Naive thymus-derived CD4-positive, alpha-beta T cell (primary cell): ENCODE data around the gene JHY. TPM values are rescaled to one million over a fixed set of nuclear protein-coding genes. Genes with fewer than 3 reads are reported as not detected.

ENCODE experiments used
- ATAC-seq: fragments of 150-1000 bp; cut with Tn5 transposase; 2 replicates; pipeline ENCODE4 v1.10.0; 2021; ENCODE audit warnings: mild to moderate bottlenecking, moderate library complexity
- CTCF ChIA-PET: fragments of 350-600 bp; sonication (Branson Sonifier 250); formaldehyde crosslinking; loops from one replicate; lab custom pipeline; 2021; ENCODE audit warnings: antibody characterized with exemption; lab: Charles Lee
- POLR2A ChIA-PET: fragments of 350-600 bp; sonication (Branson Sonifier 250); formaldehyde crosslinking; loops from one replicate; lab custom pipeline; 2021; ENCODE audit warnings: antibody characterized with exemption, inconsistent platforms; lab: Charles Lee
- DNase-seq, 9 donors: peaks; one replicate each; pipeline versions ENCODE4 v3.0.0 to v3.0.0-alpha.2; 2020 to 2022; ENCODE audit warnings: mixed read lengths in 1 of 9
- H3K27ac ChIP-seq: one replicate; pipeline ENCODE4 v1.7.0; 2013; ENCODE audit warnings: mild to moderate bottlenecking, low read depth, low read length, moderate library complexity
- H3K27me3 ChIP-seq, 2 donors: one replicate each; pipeline ENCODE4 v1.7.0; 2013; ENCODE audit warnings: low read length in 2 of 2, mild to moderate bottlenecking in 2 of 2, moderate library complexity in 2 of 2; ENCODE audit not compliant: control insufficient read depth in 2 of 2, insufficient read depth in 2 of 2
- H3K36me3 ChIP-seq, 3 experiments: 1 replicate in 2 of 3; 2 replicates in 1 of 3; pipeline ENCODE4 v1.7.0; 2013; ENCODE audit warnings: low read length in 3 of 3, mild to moderate bottlenecking in 3 of 3, moderate library complexity in 1 of 3; ENCODE audit not compliant: insufficient read depth in 3 of 3, control insufficient read depth in 2 of 3
- H3K4me1 ChIP-seq, 2 donors: one replicate each; pipeline ENCODE4 v1.7.0; 2013; ENCODE audit warnings: low read length in 2 of 2, mild to moderate bottlenecking in 2 of 2, moderate library complexity in 1 of 2; ENCODE audit not compliant: control insufficient read depth in 2 of 2, insufficient read depth in 2 of 2
- H3K4me3 ChIP-seq: 2 replicates; pipeline ENCODE4 v1.7.0; 2013; ENCODE audit warnings: mild to moderate bottlenecking, low read length
- H3K9me3 ChIP-seq, 3 experiments: 1 replicate in 2 of 3; 2 replicates in 1 of 3; pipeline ENCODE4 v1.7.0; 2013; ENCODE audit warnings: low read length in 3 of 3; ENCODE audit not compliant: control insufficient read depth in 2 of 3
- H3K27ac Mint-ChIP-seq, 9 donors: one replicate each; pipeline ENCODE4 v1.8.0; 2020 to 2022; ENCODE audit warnings: mixed read lengths in 9 of 9, mild to moderate bottlenecking in 8 of 9, moderate library complexity in 5 of 9, inconsistent platforms in 2 of 9
- H3K27me3 Mint-ChIP-seq, 5 donors: one replicate each; pipeline ENCODE4 v1.8.0; 2021 to 2022; ENCODE audit warnings: mixed read lengths in 5 of 5, mild to moderate bottlenecking in 1 of 5
- H3K36me3 Mint-ChIP-seq, 5 donors: one replicate each; pipeline ENCODE4 v1.8.0; 2020 to 2022; ENCODE audit warnings: mixed read lengths in 5 of 5, mild to moderate bottlenecking in 3 of 5, inconsistent platforms in 1 of 5
- H3K4me1 Mint-ChIP-seq, 7 donors: one replicate each; pipeline ENCODE4 v1.8.0; 2020 to 2022; ENCODE audit warnings: mixed read lengths in 7 of 7, mild to moderate bottlenecking in 3 of 7, inconsistent platforms in 1 of 7
- H3K4me3 Mint-ChIP-seq, 10 donors: one replicate each; pipeline ENCODE4 v1.8.0; 2020 to 2022; ENCODE audit warnings: mild to moderate bottlenecking in 10 of 10, mixed read lengths in 10 of 10, moderate library complexity in 6 of 10, inconsistent platforms in 2 of 10
- H3K9me3 Mint-ChIP-seq, 11 donors: one replicate each; pipeline ENCODE4 v1.8.0; 2020 to 2022; ENCODE audit warnings: mixed read lengths in 11 of 11, mild to moderate bottlenecking in 4 of 11, inconsistent platforms in 1 of 11, moderate library complexity in 1 of 11
- intact Hi-C, 2 donors: fragments of 100-400 bp; cut with micrococcal nuclease; formaldehyde crosslinking; loops; one replicate each; pipeline ENCODE4 v1.15.1; 2023
- polyA plus RNA-seq, 2 donors: library from polyadenylated mRNA; unstranded; fragments of 300-500 nt; fragmentation: Illumina TruSeq; gene quantifications; one replicate each; pipeline ENCODE4 v1.2.3, GENCODE V29; 2021
- total RNA-seq, 6 experiments: library from RNA in 5 of 6; stranded (reverse) in 5 of 6; gene quantifications; 1 replicate in 5 of 6; 2 replicates in 1 of 6; pipeline ENCODE4 v1.2.3 and lab custom pipeline; 2021 to 2026

The JHY gene
- total and polyA plus RNA-seq, 7 experiments from 2014 or later: 2.1 to 5.0 (median 4.1) TPM

DNA sequence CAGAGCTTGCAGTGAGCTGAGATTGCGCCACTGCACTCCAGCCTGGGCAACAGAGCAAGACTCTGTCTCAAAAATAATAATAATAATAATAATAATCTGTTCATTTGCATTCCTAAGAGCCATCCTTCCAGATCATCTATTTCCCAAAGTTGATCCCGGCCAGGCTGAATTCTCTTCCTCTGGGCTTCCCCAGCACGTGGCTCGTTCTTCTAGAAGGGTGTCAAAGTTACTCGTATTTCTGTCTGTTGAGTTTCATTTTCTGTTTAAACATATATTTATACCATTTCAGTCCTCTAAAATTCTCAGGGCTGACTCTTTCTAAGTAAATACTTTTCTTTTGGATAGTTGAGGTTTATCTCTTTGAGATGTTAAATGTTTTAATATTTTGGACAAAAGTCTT lies 4.8 kb upstream of the JHY start:
- H3K27me3 ChIP-seq: no peaks in the 10 kb centered on the region
- intact Hi-C loops: no loop called here
- no peak overlapping the region for H3K4me3 ChIP-seq
- Mint-ChIP-seq H3K4me3 (peak overlapping the region in 1 of 10 donors; percentile 65), H3K36me3 (peaks cover 0 to 2% (median 0%) of the 10 kb centered on the region in 5 donors), H3K4me1 (peaks cover 0 to 11% (median 6%) of the 10 kb centered on the region in 7 donors), H3K9me3 (no peaks in the 10 kb centered on the region), H3K27me3 (peaks cover 0 to 15% (median 0%) of the 10 kb centered on the region in 5 donors), H3K27ac (peak overlapping the region in 1 of 9 donors; percentile 29)
- DNase-seq (no peak), ATAC-seq (no peak)
- no peaks in the 10 kb centered on the region for H3K36me3 ChIP-seq
- POLR2A ChIA-PET: no interaction called here
- no peak overlapping the region for H3K27ac ChIP-seq
- CTCF ChIA-PET: interaction anchor here (3.4 kb wide), 1 partner anchor 14 kb away, joined by 11 read pairs; no protein-coding TSS in a partner anchor
- no peaks in the 10 kb centered on the region for H3K9me3 ChIP-seq
- H3K4me1 ChIP-seq: peaks cover 0 to 5% of the 10 kb centered on the region in 2 donors

DNA sequence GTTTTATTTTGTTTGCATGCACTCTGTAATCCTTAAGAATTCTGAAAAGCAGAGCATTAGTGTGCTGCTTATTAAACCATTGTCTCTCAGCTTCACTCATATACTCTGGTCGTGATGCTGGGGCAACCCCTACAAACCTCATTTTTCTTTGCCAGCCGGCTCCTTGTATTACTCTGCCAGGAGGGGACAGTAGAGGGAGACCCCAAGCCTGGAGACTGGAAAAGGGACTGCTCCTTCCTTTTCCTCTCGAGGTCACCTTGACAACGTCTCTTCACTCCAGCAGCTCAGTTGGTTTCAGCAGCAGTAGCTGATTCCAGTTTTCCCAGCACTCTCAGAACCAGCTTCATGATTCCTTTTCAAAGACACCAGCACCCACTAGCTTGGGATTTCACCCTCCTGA lies 2.8 kb upstream of the JHY start:
- Mint-ChIP-seq H3K27me3 (peaks cover 0 to 15% (median 0%) of the 10 kb centered on the region in 5 donors), H3K27ac (no peak overlapping the region), H3K36me3 (peaks cover 0 to 2% (median 0%) of the 10 kb centered on the region in 5 donors), H3K9me3 (no peaks in the 10 kb centered on the region), H3K4me3 (no peak overlapping the region), H3K4me1 (peaks cover 6 to 19% (median 15%) of the 10 kb centered on the region in 7 donors)
- DNase-seq (no peak), ATAC-seq (no peak)
- POLR2A ChIA-PET: interaction anchor here (1.0 kb wide), 1 partner anchor 8 kb away, joined by 3 read pairs; no protein-coding TSS in a partner anchor
- H3K9me3 ChIP-seq: no peaks in the 10 kb centered on the region
- no peaks in the 10 kb centered on the region for H3K27me3 ChIP-seq
- peaks cover 8 to 9% of the 10 kb centered on the region in 2 donors for H3K4me1 ChIP-seq
- H3K27ac ChIP-seq: no peak overlapping the region
- H3K4me3 ChIP-seq: no peak overlapping the region
- intact Hi-C loops: no loop called here
- CTCF ChIA-PET: interaction anchor here (0.6 to 0.8 kb wide), 4 partner anchors 16 to 25 kb away, joined by 3 read pairs; no protein-coding TSS in a partner anchor
- H3K36me3 ChIP-seq: no peaks in the 10 kb centered on the region

DNA sequence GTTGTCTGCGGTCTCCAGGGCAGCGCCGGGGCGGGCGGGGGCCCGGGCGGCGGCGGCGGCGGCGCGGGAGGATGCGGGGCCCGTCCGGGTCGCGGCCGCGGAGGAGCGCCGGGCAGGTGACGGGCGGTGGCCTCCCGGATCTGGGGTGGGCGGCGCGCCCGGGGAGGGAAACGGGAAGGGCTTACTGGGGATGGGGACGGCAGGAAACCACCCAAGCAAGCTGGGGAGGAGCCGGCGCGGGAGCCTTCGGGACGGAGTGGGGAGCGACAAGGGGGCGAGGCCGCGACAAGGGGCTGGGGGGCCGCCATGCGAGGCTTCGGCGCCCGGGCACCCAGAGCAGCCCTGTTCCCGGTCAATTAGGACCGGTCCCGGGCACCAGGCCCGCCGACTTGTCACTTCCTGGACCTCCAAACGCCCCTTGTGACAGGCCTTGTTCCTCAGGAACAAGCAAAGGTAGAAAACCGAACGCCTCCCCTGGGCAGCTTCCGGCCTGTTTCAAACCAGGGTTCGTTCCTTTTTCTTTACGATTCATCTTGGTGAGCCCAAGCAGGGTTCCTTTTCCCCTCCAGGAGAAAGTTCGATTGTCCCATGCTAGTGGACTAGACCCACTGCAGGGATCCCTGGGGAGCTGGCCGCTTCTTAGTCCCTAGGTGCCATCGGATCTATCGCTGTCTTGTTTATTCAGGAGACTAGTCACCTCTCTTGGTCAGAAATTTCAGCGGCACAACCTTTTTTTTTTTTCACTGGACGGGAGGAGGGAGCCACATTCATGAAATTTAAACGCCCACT lies 492 bp downstream of the JHY start:
- Mint-ChIP-seq H3K36me3 (peaks cover 0 to 12% (median 9%) of the 10 kb centered on the region in 5 donors), H3K4me1 (peaks cover 6 to 39% (median 28%) of the 10 kb centered on the region in 7 donors), H3K27ac (peak overlapping the region; percentile 73 to 93 (median 90)), H3K4me3 (peak overlapping the region; percentile 83 to 90 (median 88)), H3K27me3 (peaks cover 0 to 15% (median 0%) of the 10 kb centered on the region in 5 donors), H3K9me3 (peaks cover 0 to 4% (median 0%) of the 10 kb centered on the region in 11 donors)
- CTCF ChIA-PET: interaction anchor here (0.7 kb wide), 1 partner anchor 149 kb away, joined by 4 read pairs; no protein-coding TSS in a partner anchor
- Histone ChIP-seq H3K27me3 (no peaks in the 10 kb centered on the region), H3K27ac (peak overlapping the region; percentile 76), H3K4me3 (peak overlapping the region; percentile 74), H3K4me1 (peaks cover 8 to 14% of the 10 kb centered on the region in 2 donors), H3K9me3 (no peaks in the 10 kb centered on the region), H3K36me3 (no peaks in the 10 kb centered on the region)
- ATAC-seq (peak; percentile 86), DNase-seq (peak; percentile 36 to 65 (median 53))
- POLR2A ChIA-PET: no interaction called here
- intact Hi-C loops: loop anchor here in 1 of 2 donors (1.0 kb wide), 1 partner anchor 179 kb away; the partner anchor contains the start of gene HSPA8

DNA sequence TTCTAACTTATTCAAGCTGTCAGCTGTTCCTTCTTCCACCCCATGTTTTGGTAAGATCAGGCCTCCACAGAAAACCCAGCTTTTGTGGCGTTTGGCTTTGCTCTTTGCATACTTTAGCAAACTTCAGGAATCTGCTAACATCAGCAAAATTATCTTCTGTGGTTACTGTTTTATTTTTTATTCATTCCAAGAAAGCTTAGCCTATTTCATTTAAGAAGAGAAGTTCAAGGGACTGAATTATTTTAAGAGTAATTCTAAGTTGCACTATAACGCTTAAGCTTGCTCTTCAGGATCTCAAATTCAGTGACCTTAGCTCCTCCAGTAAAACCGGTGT lies 1.1 kb downstream of the JHY start:
- Histone ChIP-seq H3K4me3 (peak overlapping the region; percentile 74), H3K9me3 (no peaks in the 10 kb centered on the region), H3K36me3 (no peaks in the 10 kb centered on the region), H3K27ac (peak overlapping the region; percentile 76), H3K4me1 (peaks cover 8 to 14% of the 10 kb centered on the region in 2 donors), H3K27me3 (no peaks in the 10 kb centered on the region)
- H3K4me1 Mint-ChIP-seq: peaks cover 6 to 43% (median 29%) of the 10 kb centered on the region in 7 donors
- peaks cover 0 to 16% (median 9%) of the 10 kb centered on the region in 5 donors for H3K36me3 Mint-ChIP-seq
- peak overlapping the region; percentile 73 to 93 (median 90) for H3K27ac Mint-ChIP-seq
- peaks cover 0 to 15% (median 0%) of the 10 kb centered on the region in 5 donors for H3K27me3 Mint-ChIP-seq
- peaks cover 0 to 4% (median 0%) of the 10 kb centered on the region in 11 donors for H3K9me3 Mint-ChIP-seq
- ChIA-PET CTCF (interaction anchor here (0.7 kb wide), 1 partner anchor 150 kb away, joined by 4 read pairs; no protein-coding TSS in a partner anchor), POLR2A (no interaction called here)
- no peak for DNase-seq
- ATAC-seq: no peak
- H3K4me3 Mint-ChIP-seq: peak overlapping the region; percentile 83 to 90 (median 88)
- intact Hi-C loops: no loop called here

DNA sequence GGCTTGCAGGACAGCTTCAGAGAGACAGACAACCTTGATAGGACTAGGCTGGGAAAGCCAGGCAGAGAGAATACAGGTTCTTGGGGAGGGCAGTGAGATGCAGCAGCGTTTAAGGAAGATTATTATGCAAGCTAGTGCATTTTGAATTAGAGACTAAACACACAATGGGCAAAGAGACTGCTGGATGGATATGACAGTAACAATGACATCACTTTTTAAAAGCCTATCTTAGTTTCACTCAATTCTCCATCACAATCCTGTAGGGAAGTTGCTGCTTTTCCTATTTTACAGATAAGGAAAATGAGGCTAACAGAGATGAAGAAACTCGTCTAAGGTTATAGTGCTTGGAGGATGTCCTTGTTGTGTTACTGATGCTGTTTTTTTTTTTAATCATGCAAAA lies 5.6 kb downstream of the JHY start:
- intact Hi-C loops: no loop called here
- peaks cover 8 to 9% of the 10 kb centered on the region in 2 donors for H3K4me1 ChIP-seq
- ChIA-PET CTCF (no interaction called here), POLR2A (no interaction called here)
- ATAC-seq (no peak), DNase-seq (no peak)
- H3K9me3 ChIP-seq: no peaks in the 10 kb centered on the region
- H3K27ac Mint-ChIP-seq: peak overlapping the region in 1 of 9 donors; percentile 16
- H3K4me3 ChIP-seq: no peak overlapping the region
- H3K27ac ChIP-seq: no peak overlapping the region
- no peaks in the 10 kb centered on the region for H3K27me3 Mint-ChIP-seq
- H3K9me3 Mint-ChIP-seq: peaks cover 0 to 4% (median 0%) of the 10 kb centered on the region in 11 donors
- no peaks in the 10 kb centered on the region for H3K27me3 ChIP-seq
- peaks cover 0 to 24% (median 9%) of the 10 kb centered on the region in 5 donors for H3K36me3 Mint-ChIP-seq
- H3K36me3 ChIP-seq: no peaks in the 10 kb centered on the region
- H3K4me3 Mint-ChIP-seq: peak overlapping the region in 1 of 10 donors; percentile 16
- H3K4me1 Mint-ChIP-seq: peaks cover 9 to 39% (median 19%) of the 10 kb centered on the region in 7 donors

DNA sequence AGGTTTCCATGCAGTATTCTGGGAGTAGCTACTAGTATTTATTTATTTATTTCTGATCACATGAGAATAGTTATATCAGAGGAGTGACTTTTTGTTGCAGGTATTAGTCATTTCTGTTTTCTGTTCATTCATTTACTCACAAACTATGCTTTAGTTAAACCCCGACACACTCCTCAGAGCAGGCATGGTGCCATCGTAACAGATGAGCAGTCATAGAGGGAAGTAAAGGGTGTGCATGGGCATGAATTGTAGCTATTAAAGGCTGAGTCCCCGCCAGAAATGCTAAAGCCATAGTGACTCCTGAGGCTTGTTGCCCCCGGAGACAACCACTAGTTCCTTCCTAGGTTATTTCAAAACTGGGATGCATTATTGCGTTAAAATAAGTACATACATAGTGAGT lies 10.6 kb downstream of the JHY start:
- H3K27ac Mint-ChIP-seq: no peak overlapping the region
- peaks cover 0 to 12% (median under 1%) of the 10 kb centered on the region in 7 donors for H3K4me1 Mint-ChIP-seq
- H3K4me3 Mint-ChIP-seq: no peak overlapping the region
- no peaks in the 10 kb centered on the region for H3K4me1 ChIP-seq
- intact Hi-C loops: no loop called here
- ATAC-seq: no peak
- ChIA-PET POLR2A (no interaction called here), CTCF (interaction anchor here (0.6 kb wide), 1 partner anchor 29 kb away, joined by 3 read pairs; no protein-coding TSS in a partner anchor)
- peaks cover 0 to 15% (median 2%) of the 10 kb centered on the region in 5 donors for H3K36me3 Mint-ChIP-seq
- DNase-seq: no peak
- H3K9me3 ChIP-seq: no peaks in the 10 kb centered on the region
- no peak overlapping the region for H3K27ac ChIP-seq
- H3K27me3 ChIP-seq: no peaks in the 10 kb centered on the region
- no peak overlapping the region for H3K4me3 ChIP-seq
- no peaks in the 10 kb centered on the region for H3K9me3 Mint-ChIP-seq
- no peaks in the 10 kb centered on the region for H3K27me3 Mint-ChIP-seq
- H3K36me3 ChIP-seq: no peaks in the 10 kb centered on the region
